HG02870 (cell line): ENCODE results near the gene ZNF385D.
"Not testable (repeated sequence)": the region's sequence is repeated elsewhere in the genome, so short reads cannot be mapped to it uniquely, and the experiment has no call there.

Source experiments
- ATAC-seq: cut with Tn5 transposase; IDR thresholded peaks from one replicate; pipeline ENCODE4 v1.9.1; 2021; ENCODE audit warnings: mild to moderate bottlenecking, moderate library complexity; ENCODE audit not compliant: unreplicated experiment

The ZNF385D gene

GRCh38 chr3:21392526-21392925, 358.5 kb downstream of the ZNF385D start:
- ATAC-seq: no peak

GRCh38 chr3:21390856-21391255, 360.2 kb downstream of the ZNF385D start:
- ATAC-seq: no peak

- no peak for ATAC-seq
Observed at GRCh38 chr3:21390136-21390535, 360.9 kb downstream of the ZNF385D start.

- not testable (repeated sequence) for ATAC-seq
Observed at GRCh38 chr3:21387142-21387826, 363.7 kb downstream of the ZNF385D start.

- ATAC-seq: not testable (repeated sequence)
Observed at GRCh38 chr3:21378036-21378435, 373.0 kb downstream of the ZNF385D start.

GRCh38 chr3:21377071-21377769, 373.8 kb downstream of the ZNF385D start:
- ATAC-seq: no peak

- no peak for ATAC-seq
Observed at GRCh38 chr3:21372316-21372715, 378.7 kb downstream of the ZNF385D start.
